HCT116 (cell line): ENCODE data around the gene LYPD3. TPM values are rescaled to one million over a fixed set of nuclear protein-coding genes. Genes with fewer than 3 reads are reported as not detected.
A peak's percentile ranks its signal among the peaks of the same experiment; 100 is the strongest.

Experiments
- ATAC-seq: fragments of 200-7000 bp; cut with Tn5 transposase; 2 replicates; pipeline ENCODE4 v1.9.1; 2020; ENCODE audit warnings: mild to moderate bottlenecking, moderate library complexity
- BruUV-seq: library from RNA; stranded (reverse); fragments of 400-500 nt; replicated peaks from 2 replicates; lab custom pipeline; 2021; lab: Mats Ljungman, UMichigan
- CTCF ChIA-PET: fragments of 300-600 bp; sonication (Branson Sonifier 250); formaldehyde crosslinking; loops from one replicate; lab custom pipeline; 2021; ENCODE audit warnings: antibody characterized with exemption; lab: Charles Lee
- POLR2A ChIA-PET: fragments of 300-600, 350-600 bp; sonication (Branson Sonifier 250); formaldehyde crosslinking; loops from one replicate; lab custom pipeline; 2021; ENCODE audit warnings: antibody characterized with exemption; lab: Charles Lee
- RAD21 ChIA-PET, 2 experiments: fragments of 300-600 bp; sonication (Branson Sonifier 250); formaldehyde crosslinking; loops; one replicate each; lab custom pipeline; 2023; ENCODE audit warnings: low total read pairs in 2 of 2; ENCODE audit not compliant: uncharacterized antibody in 2 of 2, unreplicated experiment in 2 of 2, low non-redundant PET in 1 of 2; lab: Charles Lee
- DNase-seq: peaks from one replicate; pipeline ENCODE4 v3.0.0-alpha.2; 2010; ENCODE audit warnings: low read depth, low spot score
- H2AFZ ChIP-seq: fragments of 200-600 bp; shearing (Covaris generic), sonication (generic); 2 replicates; pipeline ENCODE4 v1.6.1; 2017; ENCODE audit warnings: low read depth, mixed run types, mixed read lengths, antibody characterized with exemption, low read length; ENCODE audit not compliant: poor library complexity, severe bottlenecking
- H3K27ac ChIP-seq: 2 replicates; pipeline ENCODE4 v1.5.1; 2012; ENCODE audit warnings: low read depth, low read length
- H3K27me3 ChIP-seq: fragments of 200-600 bp; sonication (generic); 2 replicates; pipeline ENCODE4 v1.6.1; 2016; ENCODE audit warnings: mixed run types, low read length, mixed read lengths; ENCODE audit not compliant: insufficient read depth
- H3K36me3 ChIP-seq, 2 experiments: fragments of 200-500 bp in 1 of 2; fragments of 200-600 bp in 1 of 2; sonication (Bioruptor generic) in 1 of 2; sonication (generic) in 1 of 2; 2 replicates each; pipeline versions ENCODE4 v1.5.1 to v1.6.1; 2014 to 2016; ENCODE audit warnings: low read length in 2 of 2, inconsistent platforms in 1 of 2, mixed read lengths in 1 of 2, mixed run types in 1 of 2; ENCODE audit not compliant: insufficient read depth in 2 of 2, control insufficient read depth in 1 of 2
- H3K4me1 ChIP-seq, 2 experiments: fragments of 200-600 bp in 1 of 2; sonication (generic) in 1 of 2; 2 replicates each; pipeline versions ENCODE4 v1.5.1 to v1.6.1; 2012 to 2017; ENCODE audit warnings: low read length in 2 of 2, inconsistent platforms in 1 of 2, mild to moderate bottlenecking in 1 of 2, mixed read lengths in 1 of 2, mixed run types in 1 of 2, moderate library complexity in 1 of 2; ENCODE audit not compliant: insufficient read depth in 2 of 2, control insufficient read depth in 1 of 2
- H3K4me2 ChIP-seq: fragments of 200-600 bp; sonication (generic); 2 replicates; pipeline ENCODE4 v1.6.1; 2017; ENCODE audit warnings: mixed run types, low read length, mixed read lengths
- H3K4me3 ChIP-seq, 2 experiments: fragments of 200-600 bp in 1 of 2; sonication (generic) in 1 of 2; replicated peaks in 1 of 2; 2 replicates each; pipeline ENCODE4 v1.5.1; 2011 to 2016; ENCODE audit warnings: low read length in 2 of 2, control low read depth in 1 of 2, low read depth in 1 of 2, mild to moderate bottlenecking in 1 of 2, mixed read lengths in 1 of 2, mixed run types in 1 of 2
- H3K79me2 ChIP-seq: fragments of 200-600 bp; sonication (generic); 2 replicates; pipeline ENCODE4 v1.6.1; 2017; ENCODE audit warnings: mild to moderate bottlenecking, mixed run types, low read length, moderate library complexity, mixed read lengths; ENCODE audit not compliant: insufficient read depth
- H3K9ac ChIP-seq: fragments of 200-600 bp; sonication (generic); 2 replicates; pipeline ENCODE4 v1.6.1; 2016; ENCODE audit warnings: low read length, mixed read lengths
- H3K9me2 ChIP-seq: fragments of 200-600 bp; sonication (generic), shearing (Covaris generic); 2 replicates; pipeline ENCODE4 v1.6.1; 2017; ENCODE audit warnings: mixed run types, mild to moderate bottlenecking, moderate library complexity; ENCODE audit not compliant: insufficient read depth
- H3K9me3 ChIP-seq, 2 experiments: fragments of 200-500 bp in 1 of 2; fragments of 200-600 bp in 1 of 2; sonication (Bioruptor generic) in 1 of 2; sonication (generic) in 1 of 2; 2 replicates each; pipeline ENCODE4 v1.6.1; 2014 to 2017; ENCODE audit warnings: low read length in 2 of 2, mixed read lengths in 2 of 2, inconsistent platforms in 1 of 2, low read depth in 1 of 2, mild to moderate bottlenecking in 1 of 2, mixed run types in 1 of 2, moderate library complexity in 1 of 2; ENCODE audit not compliant: control insufficient read depth in 1 of 2, insufficient read depth in 1 of 2
- H4K20me1 ChIP-seq: fragments of 200-600 bp; sonication (generic), shearing (Covaris generic); 2 replicates; pipeline ENCODE4 v1.6.1; 2017; ENCODE audit warnings: mixed run types, mild to moderate bottlenecking, moderate library complexity; ENCODE audit not compliant: insufficient read depth
- CTCF ChIP-seq, 3 experiments: fragments of 200-600 bp in 1 of 3; sonication (generic) in 1 of 3; IDR thresholded peaks in 2 of 3; conservative IDR thresholded peaks in 1 of 3; 2 replicates each; pipeline ENCODE4 v1.5.1; 2012 to 2017; ENCODE audit warnings: low read depth in 2 of 3, low read length in 2 of 3, antibody characterized with exemption in 1 of 3, borderline replicate concordance in 1 of 3, control low read depth in 1 of 3, mild to moderate bottlenecking in 1 of 3, mixed read lengths in 1 of 3, mixed run types in 1 of 3, moderate library complexity in 1 of 3; ENCODE audit not compliant: insufficient read depth in 1 of 3
- EZH2 ChIP-seq: fragments of 200-600 bp; sonication (generic); IDR thresholded peaks from 2 replicates; pipeline ENCODE4 v1.6.1; 2017; ENCODE audit warnings: antibody characterized with exemption, mixed run types
- EZH2phosphoT487 ChIP-seq: fragments of 200-600 bp; IDR thresholded peaks from 2 replicates; pipeline ENCODE4 v1.6.1; 2018; ENCODE audit warnings: antibody characterized with exemption, borderline replicate concordance
- FOSL1 ChIP-seq: IDR thresholded peaks from 2 replicates; pipeline ENCODE4 v1.6.1; 2012; ENCODE audit warnings: low read depth
- RAD21 ChIP-seq: IDR thresholded peaks from 2 replicates; pipeline ENCODE4 v1.6.1; 2012; ENCODE audit warnings: low read depth, mild to moderate bottlenecking
- SIN3A ChIP-seq: IDR thresholded peaks from 2 replicates; pipeline ENCODE4 v1.6.1; 2012; ENCODE audit warnings: low read depth
- SP1 ChIP-seq: IDR thresholded peaks from 2 replicates; pipeline ENCODE4 v1.6.1; 2012; ENCODE audit warnings: low read depth
- SRF ChIP-seq: IDR thresholded peaks from 2 replicates; pipeline ENCODE4 v1.6.1; 2012; ENCODE audit warnings: low read depth
- ZFX ChIP-seq: fragments of 450-650 bp; IDR thresholded peaks from 2 replicates; pipeline ENCODE4 v1.6.1; 2017
- ZNF274 ChIP-seq: fragments of 200-500 bp; sonication (Bioruptor generic); IDR thresholded peaks from 2 replicates; pipeline ENCODE4 v1.6.1; 2014; ENCODE audit warnings: mild to moderate bottlenecking, low read depth, low read length, inconsistent platforms
- intact Hi-C: fragments of 100-400 bp; cut with micrococcal nuclease; formaldehyde crosslinking; loops from 2 replicates; pipeline ENCODE4 v1.10.0; 2022
- total RNA-seq: library from RNA; stranded (reverse); gene quantifications from one replicate; pipeline ENCODE4 v1.2.1, GENCODE V29; 2021; ENCODE audit not compliant: unreplicated experiment

The LYPD3 gene
- total RNA-seq, 1 experiment from 2014 or later: 3.6 TPM

- no peak overlapping the region for H3K9ac ChIP-seq
- ChIA-PET CTCF (interaction anchor here (0.8 to 1.8 kb wide), 9 partner anchors 8 to 321 kb away, joined by 3 to 14 read pairs (median 3); partner anchors contain the start of gene ZNF575), RAD21 (no interaction called here), POLR2A (interaction anchor here (1.0 kb wide), 1 partner anchor 107 kb away, joined by 3 read pairs; the partner anchor contains the start of gene ZNF575)
- H3K27me3 ChIP-seq: no peaks in the 10 kb centered on the region
- no TSS peak for BruUV-seq
- no peaks in the 10 kb centered on the region for H4K20me1 ChIP-seq
- H3K9me2 ChIP-seq: no peaks in the 10 kb centered on the region
- H3K27ac ChIP-seq: no peak overlapping the region
- peaks cover 7 to 17% of the 10 kb centered on the region in 2 experiments for H3K4me1 ChIP-seq
- intact Hi-C loops: no loop called here
- H2AFZ ChIP-seq: peak overlapping the region; percentile 99
- H3K4me2 ChIP-seq: peak overlapping the region; percentile 55
- TF ChIP-seq SRF (no peak), ZFX (no peak), ZNF274 (no peak), FOSL1 (no peak), EZH2 (no peak), SIN3A (no peak), SP1 (no peak), EZH2phosphoT487 (no peak), RAD21 (peak; percentile 57; the same call in 1 of the 2 replicates), CTCF (IDR thresholded peaks at IDR 0.05 in 2 of 3, conservative IDR thresholded peaks at IDR 0.05 in 1 of 3; ENCODE audit: borderline replicate concordance in 1 of 3, insufficient read depth in 1 of 3, low read depth in 2 of 3, low read length in 2 of 3) (peak; percentile 30 to 69 (median 57); a peak in 5 of 6 replicates)
- no peaks in the 10 kb centered on the region for H3K9me3 ChIP-seq
- no peaks in the 10 kb centered on the region for H3K36me3 ChIP-seq
- DNase-seq (peak; percentile 18), ATAC-seq (peak; percentile 86)
- no peaks in the 10 kb centered on the region for H3K79me2 ChIP-seq
- 0 out of 4 replicates have a peak overlapping the region, but pooled peaks of 1 of the 2 experiments have one; percentile 9 for H3K4me3 ChIP-seq
These were observed 39.6 kb downstream of the LYPD3 start for GRCh38 chr19:43425567-43426392.
